SK-N-SH (cell line): Measurements from ENCODE around the gene CENPO. TPM values are rescaled to one million over a fixed set of nuclear protein-coding genes. Genes with fewer than 3 reads are reported as not detected.

ENCODE experiments used
- CTCF ChIA-PET: fragments of 300-600, 350-600 bp; formaldehyde crosslinking; extraction: SDS; loops from one replicate; lab custom pipeline; 2021; lab: Yijun Ruan, JAX
- POLR2A ChIA-PET: fragments of 350-600 bp; sonication (Branson Sonifier 250); formaldehyde crosslinking; extraction: SDS; loops from one replicate; lab custom pipeline; 2020; ENCODE audit warnings: antibody characterized with exemption, inconsistent platforms; lab: Yijun Ruan, JAX
- DNase-seq: peaks from one replicate; pipeline ENCODE4 v3.0.0; 2012
- H2AFZ ChIP-seq: fragments of 200-600 bp; sonication (generic); 2 replicates; pipeline ENCODE4 v1.8.1; 2016; ENCODE audit warnings: antibody characterized with exemption, mild to moderate bottlenecking, low read depth
- H3F3A ChIP-seq: fragments of 200-600 bp; sonication (generic); replicated peaks from 2 replicates; pipeline ENCODE3; 2016; ENCODE audit warnings: antibody characterized with exemption, mild to moderate bottlenecking; ENCODE audit not compliant: insufficient read depth
- H3K27ac ChIP-seq, 2 experiments: fragments of 200-500 bp in 1 of 2; fragments of 200-600 bp in 1 of 2; sonication (Bioruptor generic) in 1 of 2; sonication (generic), shearing (Covaris generic) in 1 of 2; 2 replicates each; pipeline versions ENCODE4 v1.5.1 to v1.6.1; 2014 to 2016; ENCODE audit warnings: low read depth in 2 of 2, inconsistent platforms in 1 of 2, low read length in 1 of 2, mild to moderate bottlenecking in 1 of 2, mixed read lengths in 1 of 2
- H3K27me3 ChIP-seq: fragments of 200-600 bp; sonication (generic), shearing (Covaris generic); 2 replicates; pipeline ENCODE4 v1.6.1; 2016; ENCODE audit warnings: mixed run types; ENCODE audit not compliant: insufficient read depth
- H3K36me3 ChIP-seq, 2 experiments: fragments of 200-500 bp in 1 of 2; fragments of 200-600 bp in 1 of 2; sonication (Bioruptor generic) in 1 of 2; sonication (generic) in 1 of 2; replicated peaks in 1 of 2; 2 replicates each; pipeline versions ENCODE3 to v1.5.1; 2014 to 2016; ENCODE audit warnings: low read length in 1 of 2, mild to moderate bottlenecking in 1 of 2; ENCODE audit not compliant: insufficient read depth in 2 of 2, control insufficient read depth in 1 of 2
- H3K4me1 ChIP-seq, 2 experiments: fragments of 200-500 bp in 1 of 2; fragments of 200-600 bp in 1 of 2; sonication (Bioruptor generic) in 1 of 2; sonication (generic), shearing (Covaris generic) in 1 of 2; 2 replicates each; pipeline versions ENCODE4 v1.5.1 to v1.6.1; 2014 to 2016; ENCODE audit warnings: low read depth in 1 of 2, low read length in 1 of 2, mixed run types in 1 of 2; ENCODE audit not compliant: insufficient read depth in 2 of 2, control insufficient read depth in 1 of 2
- H3K4me2 ChIP-seq: fragments of 200-600 bp; sonication (generic), shearing (Covaris generic); 2 replicates; pipeline ENCODE4 v1.6.1; 2017; ENCODE audit warnings: mixed run types
- H3K4me3 ChIP-seq, 2 experiments: fragments of 200-500 bp in 1 of 2; fragments of 200-600 bp in 1 of 2; sonication (Bioruptor generic) in 1 of 2; sonication (generic), shearing (Covaris generic) in 1 of 2; 2 replicates each; pipeline versions ENCODE4 v1.5.1 to v1.8.1; 2014 to 2016; ENCODE audit warnings: low read depth in 2 of 2, inconsistent platforms in 1 of 2, low read length in 1 of 2, mild to moderate bottlenecking in 1 of 2, mixed read lengths in 1 of 2, moderate library complexity in 1 of 2
- H3K79me2 ChIP-seq: fragments of 200-600 bp; sonication (generic); 2 replicates; pipeline ENCODE4 v1.8.1; 2017; ENCODE audit warnings: mild to moderate bottlenecking; ENCODE audit not compliant: insufficient read depth
- H3K9ac ChIP-seq: fragments of 200-600 bp; sonication (generic); 2 replicates; pipeline ENCODE4 v1.6.1; 2017; ENCODE audit warnings: mixed run types
- H3K9me2 ChIP-seq: fragments of 200-600 bp; sonication (generic); 2 replicates; pipeline ENCODE4 v1.6.1; 2017; ENCODE audit warnings: mixed run types
- H3K9me3 ChIP-seq: fragments of 200-600 bp; sonication (generic); 2 replicates; pipeline ENCODE4 v1.6.1; 2017; ENCODE audit warnings: mixed run types, mild to moderate bottlenecking, moderate library complexity
- H4K20me1 ChIP-seq: fragments of 200-600 bp; sonication (generic); 2 replicates; pipeline ENCODE4 v1.6.1; 2017; ENCODE audit warnings: mild to moderate bottlenecking, mixed run types; ENCODE audit not compliant: insufficient read depth
- ELF1 ChIP-seq: IDR thresholded peaks from 2 replicates; pipeline ENCODE4 v1.4.0; 2012
- FOXM1 ChIP-seq: IDR thresholded peaks from 2 replicates; pipeline ENCODE4 v1.4.0; 2012; ENCODE audit warnings: low read depth, mild to moderate bottlenecking
- GATA2 ChIP-seq: sonication (generic); formaldehyde crosslinking; IDR thresholded peaks from 2 replicates; pipeline ENCODE4 v1.5.0; 2020; ENCODE audit warnings: mild to moderate bottlenecking, missing genetic modification reagents
- JUND ChIP-seq: IDR thresholded peaks from 2 replicates; pipeline ENCODE4 v1.4.0; 2012
- MEF2A ChIP-seq: IDR thresholded peaks from 2 replicates; pipeline ENCODE4 v1.4.0; 2012; ENCODE audit warnings: low read depth, borderline replicate concordance
- RXRA ChIP-seq: IDR thresholded peaks from 2 replicates; pipeline ENCODE4 v1.4.0; 2012; ENCODE audit warnings: low read depth, mild to moderate bottlenecking, borderline replicate concordance
- SIN3A ChIP-seq: IDR thresholded peaks from 2 replicates; pipeline ENCODE4 v1.6.1; 2012; ENCODE audit warnings: low read depth, mild to moderate bottlenecking, low read length, moderate library complexity, borderline replicate concordance
- TAF1 ChIP-seq: IDR thresholded peaks from 2 replicates; pipeline ENCODE4 v1.6.1; 2012; ENCODE audit warnings: low read depth, mild to moderate bottlenecking, low read length, moderate library complexity, borderline replicate concordance
- TEAD4 ChIP-seq: IDR thresholded peaks from 2 replicates; pipeline ENCODE4 v1.4.0; 2012; ENCODE audit warnings: mild to moderate bottlenecking, borderline replicate concordance; ENCODE audit not compliant: insufficient read depth
- USF2 ChIP-seq: fragments of 150-350 bp; IDR thresholded peaks from 2 replicates; pipeline ENCODE4 v1.6.1; 2017; ENCODE audit warnings: antibody characterized with exemption, low read length, low read depth, borderline replicate concordance
- WGBS: methylation state at CpG from one replicate; pipeline ENCODE4 v1.1.6; 2017; ENCODE audit warnings: low lambda C conversion rate; 5-methylcytosine and 5-hydroxymethylcytosine counted together
- polyA plus RNA-seq, 3 experiments: library from polyadenylated mRNA; depleted of rRNA; stranded (reverse); fragments of >200 nt; gene quantifications; 2 replicates each; pipeline ENCODE4 v1.2.3, GENCODE V29; 2012
- TF ChIP-seq, protein P1 (sequence below): IDR thresholded peaks from 2 replicates; pipeline ENCODE4 v1.6.1; 2012; ENCODE audit warnings: mild to moderate bottlenecking, low read depth, low read length, moderate library complexity
- TF ChIP-seq, protein P2 (sequence below): fragments of 200-600 bp; sonication (generic); IDR thresholded peaks from 2 replicates; pipeline ENCODE4 v1.6.1; 2017; ENCODE audit warnings: antibody characterized with exemption, mild to moderate bottlenecking, moderate library complexity
- TF ChIP-seq, protein P3 (sequence below): fragments of 150-350 bp; IDR thresholded peaks from 2 replicates; pipeline ENCODE4 v1.6.1; 2016; ENCODE audit warnings: mild to moderate bottlenecking, low read depth, low read length

Gene CENPO
- polyA plus RNA-seq, 1 of the 3 experiments (the other 2 are of a cell fraction) = 18.3 TPM

DNA sequence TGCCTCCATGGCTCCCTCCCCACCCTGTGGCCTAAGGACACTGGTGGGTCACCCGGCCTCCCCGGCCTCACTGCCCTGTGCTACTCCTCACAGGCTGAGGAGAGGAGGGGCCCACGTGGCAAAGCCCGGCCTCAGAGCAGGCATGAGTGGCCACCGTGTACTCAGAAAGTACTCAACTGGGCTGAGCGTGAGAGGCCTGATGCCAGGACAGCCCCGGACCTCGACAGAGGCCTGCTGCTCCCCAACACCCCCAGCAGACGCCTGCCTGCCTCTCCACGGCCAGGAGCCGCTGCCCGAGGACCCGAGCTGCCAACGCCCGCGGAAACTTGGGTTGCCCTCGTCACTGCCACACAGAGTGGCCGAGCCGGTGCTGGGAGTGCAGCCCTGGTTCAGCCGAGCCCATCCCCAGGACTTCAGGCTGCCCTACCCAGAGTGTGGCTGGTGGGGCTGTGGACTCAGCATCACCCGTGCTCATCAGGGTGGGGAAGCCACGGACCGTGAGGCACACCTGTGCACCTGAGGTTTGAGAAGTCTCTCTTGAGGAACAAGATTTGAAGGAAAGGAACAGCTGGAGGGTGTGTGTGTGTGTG is 59.3 kb downstream of the CENPO start:
- no peaks in the 10 kb centered on the region for H3F3A ChIP-seq
- no peak overlapping the region for H3K4me2 ChIP-seq
- H3K79me2 ChIP-seq = no peaks in the 10 kb centered on the region
- no peak overlapping the region for H3K27ac ChIP-seq
- H3K27me3 ChIP-seq = no peaks in the 10 kb centered on the region
- ChIA-PET POLR2A (no interaction called here), CTCF (interaction anchor here (5.3 kb wide), 1 partner anchor 25 kb away, joined by 25 read pairs; no protein-coding TSS in a partner anchor)
- H3K9me2 ChIP-seq = no peaks in the 10 kb centered on the region
- H3K36me3 ChIP-seq = no peaks in the 10 kb centered on the region
- TF ChIP-seq TAF1 (no peak), ELF1 (no peak), SIN3A (no peak), USF2 (no peak), MEF2A (no peak), GATA2 (CRISPR knock-in tag) (no peak), JUND (no peak), TEAD4 (no peak), RXRA (no peak), FOXM1 (no peak)
- TF ChIP-seq, protein P1, sequence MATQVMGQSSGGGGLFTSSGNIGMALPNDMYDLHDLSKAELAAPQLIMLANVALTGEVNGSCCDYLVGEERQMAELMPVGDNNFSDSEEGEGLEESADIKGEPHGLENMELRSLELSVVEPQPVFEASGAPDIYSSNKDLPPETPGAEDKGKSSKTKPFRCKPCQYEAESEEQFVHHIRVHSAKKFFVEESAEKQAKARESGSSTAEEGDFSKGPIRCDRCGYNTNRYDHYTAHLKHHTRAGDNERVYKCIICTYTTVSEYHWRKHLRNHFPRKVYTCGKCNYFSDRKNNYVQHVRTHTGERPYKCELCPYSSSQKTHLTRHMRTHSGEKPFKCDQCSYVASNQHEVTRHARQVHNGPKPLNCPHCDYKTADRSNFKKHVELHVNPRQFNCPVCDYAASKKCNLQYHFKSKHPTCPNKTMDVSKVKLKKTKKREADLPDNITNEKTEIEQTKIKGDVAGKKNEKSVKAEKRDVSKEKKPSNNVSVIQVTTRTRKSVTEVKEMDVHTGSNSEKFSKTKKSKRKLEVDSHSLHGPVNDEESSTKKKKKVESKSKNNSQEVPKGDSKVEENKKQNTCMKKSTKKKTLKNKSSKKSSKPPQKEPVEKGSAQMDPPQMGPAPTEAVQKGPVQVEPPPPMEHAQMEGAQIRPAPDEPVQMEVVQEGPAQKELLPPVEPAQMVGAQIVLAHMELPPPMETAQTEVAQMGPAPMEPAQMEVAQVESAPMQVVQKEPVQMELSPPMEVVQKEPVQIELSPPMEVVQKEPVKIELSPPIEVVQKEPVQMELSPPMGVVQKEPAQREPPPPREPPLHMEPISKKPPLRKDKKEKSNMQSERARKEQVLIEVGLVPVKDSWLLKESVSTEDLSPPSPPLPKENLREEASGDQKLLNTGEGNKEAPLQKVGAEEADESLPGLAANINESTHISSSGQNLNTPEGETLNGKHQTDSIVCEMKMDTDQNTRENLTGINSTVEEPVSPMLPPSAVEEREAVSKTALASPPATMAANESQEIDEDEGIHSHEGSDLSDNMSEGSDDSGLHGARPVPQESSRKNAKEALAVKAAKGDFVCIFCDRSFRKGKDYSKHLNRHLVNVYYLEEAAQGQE = no peak
- TF ChIP-seq, protein P2, sequence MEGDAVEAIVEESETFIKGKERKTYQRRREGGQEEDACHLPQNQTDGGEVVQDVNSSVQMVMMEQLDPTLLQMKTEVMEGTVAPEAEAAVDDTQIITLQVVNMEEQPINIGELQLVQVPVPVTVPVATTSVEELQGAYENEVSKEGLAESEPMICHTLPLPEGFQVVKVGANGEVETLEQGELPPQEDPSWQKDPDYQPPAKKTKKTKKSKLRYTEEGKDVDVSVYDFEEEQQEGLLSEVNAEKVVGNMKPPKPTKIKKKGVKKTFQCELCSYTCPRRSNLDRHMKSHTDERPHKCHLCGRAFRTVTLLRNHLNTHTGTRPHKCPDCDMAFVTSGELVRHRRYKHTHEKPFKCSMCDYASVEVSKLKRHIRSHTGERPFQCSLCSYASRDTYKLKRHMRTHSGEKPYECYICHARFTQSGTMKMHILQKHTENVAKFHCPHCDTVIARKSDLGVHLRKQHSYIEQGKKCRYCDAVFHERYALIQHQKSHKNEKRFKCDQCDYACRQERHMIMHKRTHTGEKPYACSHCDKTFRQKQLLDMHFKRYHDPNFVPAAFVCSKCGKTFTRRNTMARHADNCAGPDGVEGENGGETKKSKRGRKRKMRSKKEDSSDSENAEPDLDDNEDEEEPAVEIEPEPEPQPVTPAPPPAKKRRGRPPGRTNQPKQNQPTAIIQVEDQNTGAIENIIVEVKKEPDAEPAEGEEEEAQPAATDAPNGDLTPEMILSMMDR = no peak
- TF ChIP-seq, protein P3, sequence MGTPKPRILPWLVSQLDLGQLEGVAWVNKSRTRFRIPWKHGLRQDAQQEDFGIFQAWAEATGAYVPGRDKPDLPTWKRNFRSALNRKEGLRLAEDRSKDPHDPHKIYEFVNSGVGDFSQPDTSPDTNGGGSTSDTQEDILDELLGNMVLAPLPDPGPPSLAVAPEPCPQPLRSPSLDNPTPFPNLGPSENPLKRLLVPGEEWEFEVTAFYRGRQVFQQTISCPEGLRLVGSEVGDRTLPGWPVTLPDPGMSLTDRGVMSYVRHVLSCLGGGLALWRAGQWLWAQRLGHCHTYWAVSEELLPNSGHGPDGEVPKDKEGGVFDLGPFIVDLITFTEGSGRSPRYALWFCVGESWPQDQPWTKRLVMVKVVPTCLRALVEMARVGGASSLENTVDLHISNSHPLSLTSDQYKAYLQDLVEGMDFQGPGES = no peak
- H3K4me3 ChIP-seq = no peak overlapping the region
- H3K4me1 ChIP-seq = peaks cover 8 to 10% of the 10 kb centered on the region in 2 experiments; a peak in 2 of 4 replicates
- no peak overlapping the region for H3K9ac ChIP-seq
- no peak overlapping the region for H2AFZ ChIP-seq
- H3K9me3 ChIP-seq = no peaks in the 10 kb centered on the region
- DNase-seq = no peak
- no peaks in the 10 kb centered on the region for H4K20me1 ChIP-seq
- WGBS = 100% methylated on average over 5 of the region's 23 CpGs
